ENCODE results near the gene PCDHB2.
A peak's percentile ranks its signal among the peaks of the same experiment; 100 is the strongest.

GRCh38 chr5:141121563-141121962 is 27.1 kb downstream of the PCDHB2 start, which contains the start of gene PCDHB4:
- TF ChIP-seq CTCF (IDR thresholded peaks at IDR 0.05), result peak in 1 of 3 donors; percentile 26
- no peak for TF ChIP-seq POLR2A (IDR thresholded peaks at IDR 0.05)
- TF ChIP-seq POLR2AphosphoS5 (IDR thresholded peaks at IDR 0.05), result no peak

Measured in breast epithelium (tissue), 3 donors.